ENCODE data around the gene IFI27L1.

DNA sequence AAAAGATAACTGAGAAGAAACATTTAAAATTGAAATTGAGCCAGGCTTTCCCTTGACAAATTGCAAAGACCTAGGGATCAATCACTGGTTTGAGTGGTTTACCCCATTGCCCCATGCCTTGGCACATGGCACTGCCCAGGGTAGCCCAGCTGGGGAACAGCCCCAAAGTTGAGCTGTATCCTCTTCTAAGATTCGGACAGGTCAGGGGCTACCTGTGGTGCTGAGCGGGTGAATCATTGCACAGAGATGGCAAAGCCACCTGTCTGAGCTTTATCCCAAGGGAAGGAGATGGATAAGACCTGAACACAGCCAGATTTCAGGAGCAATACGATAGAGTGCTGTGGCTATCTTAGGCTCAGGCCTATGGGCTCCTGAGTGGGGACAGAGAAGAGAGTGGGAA, 41.3 kb downstream of the IFI27L1 start:
- TF ChIP-seq, protein P1, sequence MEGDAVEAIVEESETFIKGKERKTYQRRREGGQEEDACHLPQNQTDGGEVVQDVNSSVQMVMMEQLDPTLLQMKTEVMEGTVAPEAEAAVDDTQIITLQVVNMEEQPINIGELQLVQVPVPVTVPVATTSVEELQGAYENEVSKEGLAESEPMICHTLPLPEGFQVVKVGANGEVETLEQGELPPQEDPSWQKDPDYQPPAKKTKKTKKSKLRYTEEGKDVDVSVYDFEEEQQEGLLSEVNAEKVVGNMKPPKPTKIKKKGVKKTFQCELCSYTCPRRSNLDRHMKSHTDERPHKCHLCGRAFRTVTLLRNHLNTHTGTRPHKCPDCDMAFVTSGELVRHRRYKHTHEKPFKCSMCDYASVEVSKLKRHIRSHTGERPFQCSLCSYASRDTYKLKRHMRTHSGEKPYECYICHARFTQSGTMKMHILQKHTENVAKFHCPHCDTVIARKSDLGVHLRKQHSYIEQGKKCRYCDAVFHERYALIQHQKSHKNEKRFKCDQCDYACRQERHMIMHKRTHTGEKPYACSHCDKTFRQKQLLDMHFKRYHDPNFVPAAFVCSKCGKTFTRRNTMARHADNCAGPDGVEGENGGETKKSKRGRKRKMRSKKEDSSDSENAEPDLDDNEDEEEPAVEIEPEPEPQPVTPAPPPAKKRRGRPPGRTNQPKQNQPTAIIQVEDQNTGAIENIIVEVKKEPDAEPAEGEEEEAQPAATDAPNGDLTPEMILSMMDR (IDR thresholded peaks at IDR 0.05) = no peak
- TF ChIP-seq SIN3A (IDR thresholded peaks at IDR 0.05; ENCODE audit: borderline replicate concordance, insufficient read depth, low read depth, low read length) (no peak), POLR2AphosphoS5 (IDR thresholded peaks at IDR 0.05; ENCODE audit: low read depth, low read length) (no peak), TCF7L2 (IDR thresholded peaks at IDR 0.05; ENCODE audit: low read depth, low read length) (no peak)
- TF ChIP-seq, protein P2, sequence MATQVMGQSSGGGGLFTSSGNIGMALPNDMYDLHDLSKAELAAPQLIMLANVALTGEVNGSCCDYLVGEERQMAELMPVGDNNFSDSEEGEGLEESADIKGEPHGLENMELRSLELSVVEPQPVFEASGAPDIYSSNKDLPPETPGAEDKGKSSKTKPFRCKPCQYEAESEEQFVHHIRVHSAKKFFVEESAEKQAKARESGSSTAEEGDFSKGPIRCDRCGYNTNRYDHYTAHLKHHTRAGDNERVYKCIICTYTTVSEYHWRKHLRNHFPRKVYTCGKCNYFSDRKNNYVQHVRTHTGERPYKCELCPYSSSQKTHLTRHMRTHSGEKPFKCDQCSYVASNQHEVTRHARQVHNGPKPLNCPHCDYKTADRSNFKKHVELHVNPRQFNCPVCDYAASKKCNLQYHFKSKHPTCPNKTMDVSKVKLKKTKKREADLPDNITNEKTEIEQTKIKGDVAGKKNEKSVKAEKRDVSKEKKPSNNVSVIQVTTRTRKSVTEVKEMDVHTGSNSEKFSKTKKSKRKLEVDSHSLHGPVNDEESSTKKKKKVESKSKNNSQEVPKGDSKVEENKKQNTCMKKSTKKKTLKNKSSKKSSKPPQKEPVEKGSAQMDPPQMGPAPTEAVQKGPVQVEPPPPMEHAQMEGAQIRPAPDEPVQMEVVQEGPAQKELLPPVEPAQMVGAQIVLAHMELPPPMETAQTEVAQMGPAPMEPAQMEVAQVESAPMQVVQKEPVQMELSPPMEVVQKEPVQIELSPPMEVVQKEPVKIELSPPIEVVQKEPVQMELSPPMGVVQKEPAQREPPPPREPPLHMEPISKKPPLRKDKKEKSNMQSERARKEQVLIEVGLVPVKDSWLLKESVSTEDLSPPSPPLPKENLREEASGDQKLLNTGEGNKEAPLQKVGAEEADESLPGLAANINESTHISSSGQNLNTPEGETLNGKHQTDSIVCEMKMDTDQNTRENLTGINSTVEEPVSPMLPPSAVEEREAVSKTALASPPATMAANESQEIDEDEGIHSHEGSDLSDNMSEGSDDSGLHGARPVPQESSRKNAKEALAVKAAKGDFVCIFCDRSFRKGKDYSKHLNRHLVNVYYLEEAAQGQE (IDR thresholded peaks at IDR 0.05; ENCODE audit: insufficient read depth in 1 of 2, low read depth in 2 of 2, low read length in 1 of 2) = no peak

All from Panc1 (cell line).